Stimulated activated CD8-positive, alpha-beta memory T cell treated with anti-CD3 and anti-CD28 coated beads, Interleukin-12 subunit alpha, Interleukin-12 subunit beta, amount 100 ng/mL, for 24 hours (primary cell): ENCODE data around the gene SUPT4H1.
"Not testable (repeated sequence)": the region's sequence is repeated elsewhere in the genome, so short reads cannot be mapped to it uniquely, and the experiment has no call there.

ENCODE experiments used
- DNase-seq: peaks from one replicate; pipeline ENCODE4 v3.0.0-alpha.2; 2020; ENCODE audit errors: extremely low read depth

Gene SUPT4H1

GRCh38 chr17:58363457-58364185, 11.6 kb upstream of the SUPT4H1 start:
- no peak for DNase-seq

- DNase-seq: no peak
Measured at GRCh38 chr17:58362368-58363014, 10.5 kb upstream of the SUPT4H1 start.

- DNase-seq: no peak
Measured at GRCh38 chr17:58360296-58361063, 8.5 kb upstream of the SUPT4H1 start.

- no peak for DNase-seq
Measured at GRCh38 chr17:58358408-58359172, 6.6 kb upstream of the SUPT4H1 start.

GRCh38 chr17:58357312-58358297, 5.6 kb upstream of the SUPT4H1 start:
- DNase-seq: no peak

- DNase-seq: no peak
Measured at GRCh38 chr17:58356231-58356630, 4.2 kb upstream of the SUPT4H1 start.

GRCh38 chr17:58354541-58355216, 2.7 kb upstream of the SUPT4H1 start:
- no peak for DNase-seq

- no peak for DNase-seq
Measured at GRCh38 chr17:58353389-58353825, 1.4 kb upstream of the SUPT4H1 start.

- no peak for DNase-seq
Measured at GRCh38 chr17:58352596-58353388, 791 bp upstream of the SUPT4H1 start.

- DNase-seq: no peak
Measured at GRCh38 chr17:58351182-58351581, 819 bp downstream of the SUPT4H1 start.

GRCh38 chr17:58348038-58348437, 4.0 kb downstream of the SUPT4H1 start:
- no peak for DNase-seq

- no peak for DNase-seq
Measured at GRCh38 chr17:58345500-58345899, 6.5 kb downstream of the SUPT4H1 start.

- DNase-seq: no peak
Measured at GRCh38 chr17:58344791-58345157, 7.2 kb downstream of the SUPT4H1 start.

- DNase-seq: no peak
Measured at GRCh38 chr17:58344047-58344790, 7.8 kb downstream of the SUPT4H1 start.

GRCh38 chr17:58343131-58343530, 8.9 kb downstream of the SUPT4H1 start:
- DNase-seq: no peak

- no peak for DNase-seq
Measured at GRCh38 chr17:58341861-58342475, 10.0 kb downstream of the SUPT4H1 start.

GRCh38 chr17:58341136-58341860, 10.7 kb downstream of the SUPT4H1 start:
- not testable (repeated sequence) for DNase-seq
